Tibial nerve (tissue), 3 donors: Measurements from ENCODE around the gene SPTBN1.

Experiments
- POLR2A ChIP-seq, 2 donors: fragments of 450-650 bp; IDR thresholded peaks; one replicate each; pipeline ENCODE4 v1.6.1; 2017; ENCODE audit warnings: antibody characterized with exemption in 2 of 2, mild to moderate bottlenecking in 2 of 2, moderate library complexity in 2 of 2
- TF ChIP-seq, protein P1 (sequence below), 5 experiments: fragments of 200-600 bp in 3 of 5; fragments of 450-650 bp in 2 of 5; sonication (generic) in 3 of 5; IDR thresholded peaks; one replicate each; pipeline ENCODE4 v1.5.1; 2016 to 2019; ENCODE audit warnings: antibody characterized with exemption in 5 of 5, mild to moderate bottlenecking in 3 of 5, moderate library complexity in 2 of 5

- TF ChIP-seq, protein P1, sequence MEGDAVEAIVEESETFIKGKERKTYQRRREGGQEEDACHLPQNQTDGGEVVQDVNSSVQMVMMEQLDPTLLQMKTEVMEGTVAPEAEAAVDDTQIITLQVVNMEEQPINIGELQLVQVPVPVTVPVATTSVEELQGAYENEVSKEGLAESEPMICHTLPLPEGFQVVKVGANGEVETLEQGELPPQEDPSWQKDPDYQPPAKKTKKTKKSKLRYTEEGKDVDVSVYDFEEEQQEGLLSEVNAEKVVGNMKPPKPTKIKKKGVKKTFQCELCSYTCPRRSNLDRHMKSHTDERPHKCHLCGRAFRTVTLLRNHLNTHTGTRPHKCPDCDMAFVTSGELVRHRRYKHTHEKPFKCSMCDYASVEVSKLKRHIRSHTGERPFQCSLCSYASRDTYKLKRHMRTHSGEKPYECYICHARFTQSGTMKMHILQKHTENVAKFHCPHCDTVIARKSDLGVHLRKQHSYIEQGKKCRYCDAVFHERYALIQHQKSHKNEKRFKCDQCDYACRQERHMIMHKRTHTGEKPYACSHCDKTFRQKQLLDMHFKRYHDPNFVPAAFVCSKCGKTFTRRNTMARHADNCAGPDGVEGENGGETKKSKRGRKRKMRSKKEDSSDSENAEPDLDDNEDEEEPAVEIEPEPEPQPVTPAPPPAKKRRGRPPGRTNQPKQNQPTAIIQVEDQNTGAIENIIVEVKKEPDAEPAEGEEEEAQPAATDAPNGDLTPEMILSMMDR (IDR thresholded peaks at IDR 0.05) = no peak
- no peak for TF ChIP-seq POLR2A (IDR thresholded peaks at IDR 0.05)
These were observed 200.7 kb downstream of the SPTBN1 start for GRCh38 chr2:54656863-54657262.
